Stimulated activated naive CD8-positive, alpha-beta T cell treated with anti-CD3 and anti-CD28 coated beads, Interleukin-15, Interleukin-2, amounts not matched to agents 100 U/mL and 50 U/mL, for 24 hours (primary cell): ENCODE results near the gene ARHGAP28.
A peak's percentile ranks its signal among the peaks of the same experiment; 100 is the strongest.

Source experiments
- ATAC-seq: fragments of 150-1000 bp; cut with Tn5 transposase; one replicate; pipeline ENCODE4 v1.10.0; 2021
- DNase-seq: peaks from one replicate; pipeline ENCODE4 v3.0.0; 2021

Gene ARHGAP28

DNA sequence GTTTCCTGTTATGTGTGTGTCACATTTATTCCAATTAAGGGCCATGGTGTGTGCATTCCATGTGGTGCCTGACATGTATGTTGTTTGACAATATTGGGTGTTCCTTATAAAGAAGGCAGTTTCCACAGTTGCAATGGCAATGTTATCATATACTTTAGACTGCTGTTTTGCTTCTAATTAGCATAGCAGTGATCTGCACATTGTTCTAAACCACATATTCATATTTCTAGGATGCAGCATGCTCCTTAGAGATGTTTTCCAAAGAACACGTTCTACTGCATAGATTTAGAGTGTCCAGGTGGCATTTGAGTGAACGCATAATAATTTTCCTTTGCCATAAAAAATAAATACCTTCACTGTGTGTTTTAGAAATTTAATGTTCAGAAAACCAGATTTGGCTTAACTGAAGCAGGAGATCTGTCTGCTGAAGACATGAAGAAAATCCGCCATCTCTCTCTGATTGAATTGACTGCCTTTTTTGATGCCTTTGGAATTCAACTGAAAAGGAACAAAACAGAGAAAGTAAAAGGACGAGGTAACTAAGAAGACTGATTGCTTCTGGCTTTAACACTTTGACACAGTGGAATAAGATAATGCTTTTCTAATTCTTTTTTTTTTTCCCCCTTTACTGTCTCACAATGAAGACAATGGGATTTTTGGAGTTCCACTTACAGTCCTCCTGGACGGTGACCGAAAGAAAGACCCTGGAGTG lies 143.7 kb downstream of the ARHGAP28 start:
- no peak for DNase-seq
- ATAC-seq: no peak

DNA sequence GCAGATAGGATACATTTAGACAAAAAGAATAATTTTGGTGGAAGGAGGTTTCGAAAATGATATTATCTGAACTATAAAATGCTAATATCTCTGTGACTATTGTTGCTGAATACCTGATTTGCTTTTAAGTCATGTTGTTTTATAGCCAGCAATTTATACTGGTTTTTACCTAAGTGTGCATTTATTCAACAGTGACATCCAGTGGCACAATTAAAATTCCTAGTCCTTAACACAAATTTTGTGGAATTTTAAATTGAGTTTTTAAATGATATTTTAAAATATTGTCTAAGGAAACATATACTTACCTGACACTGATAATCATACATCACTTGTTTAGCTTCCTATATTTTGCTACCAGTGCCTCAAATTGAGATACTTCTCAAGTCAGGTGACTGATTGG lies 144.8 kb downstream of the ARHGAP28 start:
- DNase-seq (no peak), ATAC-seq (no peak)

GRCh38 chr18:6875749-6876148 lies 146.2 kb downstream of the ARHGAP28 start:
- no peak for DNase-seq

GRCh38 chr18:6876641-6877041 lies 147.1 kb downstream of the ARHGAP28 start:
- ATAC-seq (no peak), DNase-seq (no peak)

More at GRCh38 chr18:6875749-6876148, 146.2 kb downstream of the ARHGAP28 start:
- no peak for ATAC-seq

GRCh38 chr18:6877288-6877687 lies 147.8 kb downstream of the ARHGAP28 start:
- ATAC-seq: no peak

GRCh38 chr18:6878556-6879297 lies 149.2 kb downstream of the ARHGAP28 start:
- ATAC-seq (no peak), DNase-seq (no peak)

More at GRCh38 chr18:6877288-6877687, 147.8 kb downstream of the ARHGAP28 start:
- no peak for DNase-seq

GRCh38 chr18:6879508-6880195 lies 150.1 kb downstream of the ARHGAP28 start:
- DNase-seq (no peak), ATAC-seq (no peak)

- no peak for ATAC-seq
- DNase-seq: no peak
Measured at GRCh38 chr18:6881034-6881820, 151.7 kb downstream of the ARHGAP28 start.

- ATAC-seq (no peak), DNase-seq (no peak)
Measured at GRCh38 chr18:6882401-6882800, 152.9 kb downstream of the ARHGAP28 start.

- ATAC-seq (no peak), DNase-seq (no peak)
Measured at GRCh38 chr18:6885006-6885481, 155.5 kb downstream of the ARHGAP28 start.

GRCh38 chr18:6885992-6886796 lies 156.7 kb downstream of the ARHGAP28 start:
- ATAC-seq (no peak), DNase-seq (peak; percentile 9)

DNA sequence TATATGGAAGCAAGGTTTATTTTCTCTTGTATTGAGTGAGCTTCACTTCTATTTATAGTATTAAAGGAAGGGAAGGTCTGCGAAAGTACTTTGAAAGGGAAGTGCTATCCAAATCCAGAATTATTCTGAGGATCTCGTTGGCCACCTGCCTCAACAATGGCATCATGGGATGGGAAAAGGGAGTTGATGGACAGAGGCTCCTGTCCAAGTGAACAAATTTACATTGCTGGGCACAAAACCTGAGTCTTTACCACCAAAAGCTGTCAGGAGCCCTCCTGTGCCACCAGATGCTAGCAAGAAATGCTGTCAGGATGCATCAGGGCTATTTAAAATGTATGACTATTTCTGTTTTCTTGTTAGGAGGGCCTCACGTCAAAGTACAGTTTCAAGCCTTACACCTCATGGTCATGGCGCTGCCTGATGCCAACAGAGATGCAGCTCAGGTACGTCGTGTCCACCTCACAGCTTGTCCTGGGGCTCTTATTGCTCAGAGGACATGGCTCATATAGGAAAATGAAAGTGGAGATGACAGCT lies 157.3 kb downstream of the ARHGAP28 start:
- ATAC-seq (no peak), DNase-seq (no peak)

DNA sequence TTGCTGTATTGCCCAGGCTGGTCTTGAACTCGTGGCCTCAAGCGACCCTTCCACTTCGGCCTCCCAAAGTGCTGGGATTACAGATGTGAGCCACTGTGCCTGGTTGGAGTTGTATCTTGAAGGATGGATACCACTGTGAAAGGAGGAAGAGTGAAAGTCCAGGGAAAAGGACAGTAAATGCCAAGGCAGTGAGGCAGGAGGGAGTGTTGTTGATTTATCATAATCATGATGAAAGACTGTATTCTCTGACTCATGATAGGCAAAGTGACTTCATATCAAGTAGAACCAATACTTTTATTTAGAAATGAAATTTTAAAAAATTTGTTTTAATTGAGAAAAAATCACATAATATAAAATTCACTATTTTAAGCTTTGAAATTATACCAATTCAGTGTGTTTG lies 162.3 kb downstream of the ARHGAP28 start:
- DNase-seq (no peak), ATAC-seq (no peak)

GRCh38 chr18:6901286-6901926 lies 171.9 kb downstream of the ARHGAP28 start:
- ATAC-seq: no peak

DNA sequence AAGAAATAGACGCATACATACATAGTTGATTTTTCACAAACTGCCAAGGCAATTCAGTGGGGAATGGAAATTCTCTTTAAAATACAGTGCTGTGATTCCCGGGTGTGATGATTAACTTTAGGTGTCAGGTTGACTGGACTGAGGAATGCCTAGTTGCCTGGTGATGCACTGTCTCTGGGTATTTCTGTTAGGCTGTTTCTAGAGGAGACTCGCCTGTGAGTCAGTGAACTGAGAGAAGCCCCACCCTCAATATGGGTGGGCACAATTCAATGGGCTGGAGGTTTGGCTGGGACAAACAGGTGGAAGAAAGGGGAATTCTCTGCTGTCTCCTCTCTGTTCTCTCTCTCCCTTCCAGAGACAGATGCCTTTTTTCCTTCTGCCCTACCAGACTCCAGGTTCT lies 187.6 kb downstream of the ARHGAP28 start:
- no peak for ATAC-seq
- no peak for DNase-seq

More at GRCh38 chr18:6901286-6901926, 171.9 kb downstream of the ARHGAP28 start:
- DNase-seq: no peak

DNA sequence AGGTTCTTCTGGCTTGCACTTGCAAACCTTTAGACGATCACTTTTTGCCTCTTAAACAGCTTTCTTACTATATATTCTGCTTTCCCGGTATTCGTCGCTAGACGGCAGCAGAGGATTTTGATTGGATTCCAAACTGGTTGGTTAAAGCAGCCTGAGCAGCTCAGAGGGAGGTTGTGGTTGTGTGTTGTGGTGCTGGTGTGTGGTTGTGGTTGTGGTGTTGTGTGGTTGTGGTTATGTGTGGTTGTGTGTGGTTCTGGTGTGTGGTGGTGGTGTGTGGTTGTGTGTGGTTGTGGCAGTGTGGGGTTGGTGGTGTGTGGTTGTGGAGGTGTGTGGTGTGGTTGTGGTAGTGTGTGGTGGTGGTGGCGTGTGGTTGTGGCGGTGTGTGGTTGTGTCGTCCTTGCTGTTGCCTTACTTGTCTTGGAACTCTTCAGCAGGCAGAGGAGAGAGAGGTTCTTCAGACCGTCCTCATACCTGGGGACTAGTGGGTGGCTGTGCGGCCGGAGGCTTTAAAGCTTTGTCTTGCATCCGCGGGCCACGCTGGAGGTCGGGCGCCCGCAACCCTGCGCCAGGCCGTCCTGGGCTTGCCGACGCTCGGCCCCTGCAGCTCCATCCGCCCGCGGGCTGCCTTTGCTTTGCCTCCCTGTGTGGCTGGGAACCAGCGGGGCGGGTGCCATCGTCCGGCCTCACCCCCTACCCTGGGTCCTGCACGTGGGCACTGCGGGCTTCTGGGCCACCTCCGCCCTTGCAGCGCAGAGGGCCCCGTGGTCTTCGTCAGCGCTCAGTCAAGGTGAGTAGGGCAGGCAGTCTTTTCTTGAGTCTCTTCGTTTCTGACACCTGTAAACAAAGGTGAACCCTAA lies 190.8 kb downstream of the ARHGAP28 start:
- ATAC-seq (peak; percentile 49), DNase-seq (peak; percentile 38)

- ATAC-seq (no peak), DNase-seq (no peak)
Measured at GRCh38 chr18:6921571-6921970, 192.1 kb downstream of the ARHGAP28 start.

DNA sequence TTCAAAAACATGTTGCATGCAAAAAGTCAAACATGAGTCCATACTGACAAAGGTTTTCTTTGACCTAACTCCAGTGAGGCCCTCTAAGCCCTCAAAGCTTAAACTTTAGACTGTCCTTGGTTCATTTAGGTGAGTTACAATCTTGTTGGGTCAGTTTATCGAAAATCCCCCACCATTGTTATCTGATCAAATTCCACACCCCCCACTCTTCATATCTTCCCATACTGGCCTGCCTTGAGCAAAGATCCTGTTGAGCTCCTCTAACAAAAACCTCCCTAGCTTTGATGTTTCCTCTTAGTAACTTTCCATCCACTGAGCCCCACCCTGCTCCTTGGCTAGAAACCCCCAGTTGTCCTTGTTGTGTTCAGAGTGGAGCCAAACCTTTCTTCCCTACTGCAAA lies 193.7 kb downstream of the ARHGAP28 start:
- ATAC-seq: no peak
- no peak for DNase-seq

DNA sequence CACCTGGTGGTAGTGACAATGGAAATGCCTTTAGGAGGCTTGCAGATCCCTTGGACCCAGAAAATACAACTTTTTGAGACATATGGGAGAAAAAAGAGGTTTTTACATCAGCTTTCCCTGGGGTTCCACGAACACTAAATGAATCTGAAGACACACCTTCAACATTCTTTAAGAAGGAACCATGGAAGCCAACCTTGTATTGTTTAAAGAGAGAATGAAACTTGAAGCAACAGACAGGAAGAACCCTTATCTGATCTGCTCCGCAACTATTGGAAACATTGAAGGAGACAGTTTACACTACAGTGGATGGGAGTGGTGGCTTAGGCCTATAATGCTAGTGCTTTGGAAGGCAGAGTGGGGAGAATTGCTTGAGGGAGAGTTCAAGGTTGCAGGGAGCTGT lies 197.6 kb downstream of the ARHGAP28 start:
- DNase-seq (no peak), ATAC-seq (no peak)
